ENCODE measurements around the gene MLEC.

MLEC gene

GRCh38 chr12:120696626-120697025 lies 9.7 kb downstream of the MLEC start:
- no peak for DNase-seq

GRCh38 chr12:120697344-120697743 lies 10.4 kb downstream of the MLEC start:
- no peak for DNase-seq

DNA sequence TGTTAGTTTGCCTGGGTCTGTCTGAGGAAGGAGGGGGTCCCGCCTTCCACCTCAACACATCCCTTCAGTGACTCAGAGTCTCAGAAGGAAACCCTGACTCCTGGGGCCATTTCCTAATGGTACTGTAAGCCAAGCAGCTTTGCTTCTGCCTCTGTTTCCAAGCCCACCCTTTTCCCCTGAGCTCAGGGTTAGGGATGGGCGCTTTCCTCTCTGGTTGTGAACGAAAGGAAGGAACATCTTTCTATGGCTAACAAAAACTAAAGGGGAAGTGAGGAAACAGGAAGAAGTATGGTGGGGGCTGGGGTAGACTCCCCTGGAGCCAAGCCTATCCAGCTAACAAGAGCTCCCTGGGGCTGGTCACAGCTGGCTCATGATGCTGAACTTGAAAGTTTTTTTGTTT lies 11.7 kb downstream of the MLEC start:
- no peak for DNase-seq

DNA sequence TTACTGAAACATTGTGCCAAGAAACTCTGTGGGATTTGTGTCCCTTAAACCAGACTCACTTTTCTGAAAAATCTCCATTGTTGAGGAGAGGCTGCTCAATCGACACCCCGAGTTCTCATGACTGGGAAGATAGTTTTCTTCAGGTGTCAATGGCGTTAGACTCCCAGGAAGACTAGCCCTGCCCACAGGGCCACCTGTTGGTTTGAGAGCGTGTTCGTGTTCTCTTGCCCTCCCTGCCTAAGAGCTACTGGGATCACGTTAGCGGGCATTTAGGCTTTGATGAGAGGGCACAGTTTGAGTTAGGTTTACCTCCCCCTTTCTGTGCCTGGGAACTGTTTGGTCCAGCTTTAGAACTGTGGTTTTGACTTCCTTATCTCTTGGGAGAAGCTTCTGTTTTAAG lies 12.6 kb downstream of the MLEC start:
- no peak for DNase-seq

DNA sequence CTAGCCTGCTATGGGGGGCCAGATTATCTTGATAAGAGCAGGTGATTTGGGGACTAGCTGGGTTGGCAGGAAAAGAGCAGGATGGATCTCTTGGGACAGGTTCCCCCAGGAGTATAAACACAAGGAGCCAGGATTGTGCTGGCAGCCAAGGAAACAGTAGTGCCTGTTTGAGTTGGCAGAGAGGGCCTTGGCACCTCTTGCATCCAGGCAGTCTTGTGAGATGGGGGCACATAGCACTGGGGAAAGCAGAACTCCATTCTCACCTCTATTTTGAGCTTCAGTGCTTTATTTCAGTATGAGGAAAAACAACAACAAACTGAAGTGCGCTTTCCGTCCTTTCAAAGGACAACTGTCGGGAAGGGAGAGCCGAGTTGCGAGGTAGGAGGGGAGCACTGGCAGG lies 13.9 kb downstream of the MLEC start:
- no peak for DNase-seq

GRCh38 chr12:120702637-120703036 lies 15.7 kb downstream of the MLEC start:
- no peak for DNase-seq

DNA sequence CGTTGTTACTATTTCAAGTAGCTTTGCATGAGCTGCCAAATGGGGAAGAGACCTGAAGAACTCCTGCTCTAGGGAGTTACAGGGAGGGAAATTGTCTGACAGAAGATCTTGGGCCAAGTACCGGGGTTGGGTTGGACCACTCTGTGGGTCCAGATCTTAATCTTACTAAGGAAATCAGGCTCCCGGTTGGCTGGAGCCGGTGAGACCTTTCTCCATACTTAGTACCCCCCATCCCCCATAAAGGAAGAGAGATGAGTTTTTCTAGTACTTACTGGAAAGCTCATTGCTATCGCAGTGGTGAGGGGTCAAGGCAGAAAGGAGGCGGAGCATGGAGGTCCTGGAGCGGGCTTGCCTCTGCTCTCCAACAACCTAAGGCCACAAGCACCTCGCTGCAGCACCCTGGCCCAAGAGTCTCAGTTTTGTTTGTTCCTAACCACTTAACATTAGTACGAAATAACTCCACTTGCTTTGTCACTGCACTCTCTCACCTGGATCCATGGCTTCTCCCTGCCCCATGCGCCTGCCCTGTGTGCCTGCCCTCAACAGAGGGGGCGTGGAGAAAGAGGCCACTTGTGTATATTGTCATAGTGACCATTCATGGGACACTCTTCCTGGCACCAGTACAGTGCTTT lies 16.5 kb downstream of the MLEC start:
- no peak for DNase-seq

GRCh38 chr12:120705618-120706017 lies 18.7 kb downstream of the MLEC start:
- no peak for DNase-seq

DNA sequence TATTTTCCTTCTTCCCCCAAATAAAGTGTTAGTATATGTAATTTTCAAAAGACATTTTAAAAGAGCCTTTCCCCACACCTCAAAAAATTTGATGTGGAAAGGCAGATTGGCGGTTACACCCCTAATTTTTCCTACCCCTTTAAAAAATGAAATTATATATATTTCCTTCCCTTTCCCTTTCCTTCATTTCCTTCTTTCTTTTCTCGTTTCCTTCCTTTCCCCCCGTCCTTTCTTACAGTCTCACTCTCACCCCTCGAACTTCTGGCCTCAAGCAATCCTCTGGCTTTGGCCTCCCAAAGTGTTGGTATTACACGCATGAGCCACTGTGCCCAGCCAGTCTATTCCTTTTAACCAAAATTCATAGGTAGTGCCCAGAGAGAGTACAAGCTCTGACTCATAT lies 19.1 kb downstream of the MLEC start:
- DNase-seq: no peak

- DNase-seq: no peak
Observed at GRCh38 chr12:120708651-120709050, 21.7 kb downstream of the MLEC start.

DNA sequence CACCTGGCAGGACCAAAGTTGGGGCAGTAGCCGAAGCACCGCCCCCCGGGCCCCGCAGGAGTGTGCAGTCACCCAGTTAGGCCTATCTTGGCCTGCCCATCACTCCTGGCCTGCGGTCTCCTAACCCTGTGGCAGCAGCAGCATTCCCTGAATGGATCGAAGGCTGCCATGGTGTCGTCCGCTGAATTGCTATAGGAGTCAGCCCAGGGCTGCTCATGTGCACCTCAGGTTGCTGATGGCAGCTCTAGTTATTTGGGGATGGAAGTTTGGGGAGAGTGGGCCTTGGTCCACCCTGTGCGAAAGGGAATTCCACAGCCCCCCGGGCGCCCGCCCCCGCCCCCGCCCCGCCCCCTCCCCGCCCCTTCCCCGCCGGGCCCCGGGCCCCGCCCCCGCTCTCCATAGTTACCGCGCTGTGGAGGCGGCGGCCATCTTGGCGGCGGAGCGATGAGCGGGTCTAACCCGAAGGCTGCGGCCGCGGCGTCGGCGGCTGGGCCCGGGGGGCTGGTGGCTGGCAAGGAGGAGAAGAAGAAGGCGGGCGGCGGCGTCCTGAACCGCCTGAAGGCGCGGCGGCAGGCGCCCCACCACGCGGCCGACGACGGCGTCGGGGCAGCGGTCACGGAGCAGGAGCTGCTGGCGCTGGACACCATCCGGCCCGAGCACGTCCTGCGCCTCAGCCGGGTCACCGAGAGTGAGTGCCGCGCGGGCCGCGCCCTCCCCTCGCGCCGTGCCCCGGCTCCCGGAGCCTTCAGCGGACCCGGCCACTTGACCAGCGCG lies 23.3 kb downstream of the MLEC start, which contains the start of gene UNC119B:
Gene UNC119B, plus strand, starts transcription at position 428 of the 774 bp plus-strand sequence. Its CDS starts 17 bp downstream, at position 445.
- peak; percentile 83 for DNase-seq

GRCh38 chr12:120710805-120711296 lies 23.9 kb downstream of the MLEC start:
- peak; percentile 41 for DNase-seq

DNA sequence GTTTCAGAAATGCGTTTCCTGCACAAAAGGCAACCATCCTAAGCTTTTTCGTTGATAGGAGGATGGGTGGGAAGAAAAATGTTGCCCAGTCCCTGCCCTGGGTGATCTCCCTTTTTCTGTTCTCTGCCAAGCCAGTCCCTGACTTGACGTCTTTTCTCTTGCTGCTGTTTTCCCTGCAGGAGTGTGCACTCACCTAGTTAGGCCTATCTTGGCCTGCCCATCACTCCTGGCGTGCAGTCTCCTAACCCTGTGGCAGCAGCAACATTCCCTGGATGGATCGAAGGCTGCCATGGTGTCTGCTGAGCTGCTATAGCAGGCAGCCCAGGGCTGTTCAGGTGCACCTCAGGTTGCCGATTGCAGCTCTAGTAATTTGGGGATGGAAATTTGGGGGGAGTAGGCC lies 24.5 kb downstream of the MLEC start:
- DNase-seq: no peak

DNA sequence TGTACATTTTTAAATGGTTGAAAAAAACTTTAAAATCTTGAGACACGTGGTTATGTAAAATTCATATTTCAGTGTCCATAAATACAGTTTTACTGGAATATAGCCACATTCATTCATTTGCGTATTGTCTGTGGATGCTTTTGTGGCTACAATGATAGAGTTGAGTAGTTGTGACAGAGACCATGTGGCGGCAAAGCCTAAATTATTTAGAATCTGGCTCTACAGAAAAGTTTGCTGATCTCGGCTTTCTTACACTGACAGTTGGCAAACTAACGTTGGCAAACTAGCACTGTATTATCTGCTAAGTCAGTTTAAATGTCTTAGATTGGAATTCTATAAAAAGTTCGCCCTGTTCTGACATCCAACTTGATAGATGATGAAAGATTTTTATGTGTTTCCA lies 25.7 kb downstream of the MLEC start:
- DNase-seq: no peak

DNA sequence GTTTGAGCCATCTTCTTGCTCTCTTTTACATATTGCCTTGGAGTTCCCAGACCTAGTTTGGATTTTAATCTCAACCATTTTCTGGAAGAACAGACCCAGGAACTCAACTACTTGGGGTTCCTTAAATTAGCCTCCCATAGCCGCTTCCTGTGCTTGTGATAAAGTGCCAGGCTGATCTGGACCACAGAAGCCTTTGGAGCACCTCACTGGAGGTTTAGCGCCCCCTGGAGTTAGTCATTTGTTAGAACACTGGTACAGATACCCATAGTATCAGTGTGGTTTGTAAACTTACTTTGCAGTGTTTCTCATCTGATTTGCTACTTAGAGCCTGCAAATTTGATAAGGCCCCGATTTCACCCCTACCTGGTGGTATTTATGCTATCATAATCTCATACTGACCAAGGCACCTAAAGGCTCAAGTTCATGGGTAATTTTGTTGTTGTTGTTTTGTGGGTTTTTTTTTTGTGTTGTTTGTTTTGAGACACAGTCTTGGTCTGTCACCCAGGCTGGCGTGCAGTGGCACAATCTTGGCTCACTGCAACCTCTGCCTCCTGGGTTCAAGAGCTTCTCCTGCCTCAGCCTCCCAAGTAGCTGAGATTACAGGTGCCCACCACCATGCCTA lies 27.0 kb downstream of the MLEC start:
- DNase-seq: peak; percentile 68

- no peak for DNase-seq
Observed at GRCh38 chr12:120718055-120718454, 31.1 kb downstream of the MLEC start.

DNA sequence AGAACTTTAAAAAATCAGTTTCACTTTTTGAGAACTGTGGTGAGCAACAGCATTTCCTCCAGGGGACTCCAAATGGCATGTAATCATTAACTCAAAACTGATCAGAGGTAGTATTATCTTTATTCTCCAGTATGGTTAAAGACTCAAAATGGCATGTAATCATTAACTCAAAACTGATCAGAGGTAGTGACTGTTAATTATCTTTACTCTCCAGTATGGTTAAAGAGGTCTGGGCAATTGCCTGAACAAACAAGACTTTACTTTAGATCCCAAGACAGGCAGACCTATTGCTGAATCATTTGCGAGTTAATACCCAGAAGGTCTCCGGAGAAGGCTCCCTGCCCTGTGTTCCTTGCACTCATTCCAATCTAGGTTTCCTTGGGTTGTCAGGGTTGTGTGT lies 32.1 kb downstream of the MLEC start:
- DNase-seq: no peak

- DNase-seq: no peak
Observed at GRCh38 chr12:120719496-120720233, 32.7 kb downstream of the MLEC start.

DNA sequence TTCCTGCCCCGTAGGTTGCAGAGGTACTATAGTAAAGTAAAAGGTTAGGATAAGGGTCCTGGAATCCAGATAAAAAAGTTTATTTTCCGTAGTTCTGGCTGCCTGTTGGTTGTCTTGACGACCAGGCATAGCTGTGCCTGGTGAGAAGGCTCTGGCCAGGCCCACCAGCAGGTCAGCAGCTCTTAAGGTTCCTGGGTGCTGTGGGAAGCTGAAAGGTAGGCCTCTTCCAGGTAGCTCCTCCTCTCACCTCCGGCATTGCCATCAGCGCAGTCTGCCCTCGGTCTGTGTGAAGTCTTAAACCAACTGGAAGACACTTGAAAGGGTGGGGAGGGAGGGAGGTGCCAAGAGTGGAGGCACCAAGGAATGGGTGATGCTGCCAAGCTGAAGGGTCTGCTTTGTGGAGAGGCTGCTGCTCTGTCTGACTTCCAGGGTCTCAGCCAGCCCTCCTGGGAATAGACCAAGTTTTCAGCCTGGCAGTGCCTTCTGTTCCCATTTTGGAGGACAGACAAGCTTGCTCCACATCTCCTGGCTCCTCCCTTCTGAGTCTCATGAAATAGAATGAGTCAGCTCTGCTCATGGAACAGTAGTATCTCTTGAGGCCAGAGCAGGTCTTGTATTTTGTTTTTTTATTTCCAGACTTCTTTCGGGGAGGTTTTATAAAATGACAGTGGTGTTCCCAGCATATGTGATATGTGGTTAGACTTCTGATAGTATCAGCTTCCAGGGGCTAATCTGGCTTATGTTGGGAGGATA lies 33.5 kb downstream of the MLEC start:
- DNase-seq: no peak

DNA sequence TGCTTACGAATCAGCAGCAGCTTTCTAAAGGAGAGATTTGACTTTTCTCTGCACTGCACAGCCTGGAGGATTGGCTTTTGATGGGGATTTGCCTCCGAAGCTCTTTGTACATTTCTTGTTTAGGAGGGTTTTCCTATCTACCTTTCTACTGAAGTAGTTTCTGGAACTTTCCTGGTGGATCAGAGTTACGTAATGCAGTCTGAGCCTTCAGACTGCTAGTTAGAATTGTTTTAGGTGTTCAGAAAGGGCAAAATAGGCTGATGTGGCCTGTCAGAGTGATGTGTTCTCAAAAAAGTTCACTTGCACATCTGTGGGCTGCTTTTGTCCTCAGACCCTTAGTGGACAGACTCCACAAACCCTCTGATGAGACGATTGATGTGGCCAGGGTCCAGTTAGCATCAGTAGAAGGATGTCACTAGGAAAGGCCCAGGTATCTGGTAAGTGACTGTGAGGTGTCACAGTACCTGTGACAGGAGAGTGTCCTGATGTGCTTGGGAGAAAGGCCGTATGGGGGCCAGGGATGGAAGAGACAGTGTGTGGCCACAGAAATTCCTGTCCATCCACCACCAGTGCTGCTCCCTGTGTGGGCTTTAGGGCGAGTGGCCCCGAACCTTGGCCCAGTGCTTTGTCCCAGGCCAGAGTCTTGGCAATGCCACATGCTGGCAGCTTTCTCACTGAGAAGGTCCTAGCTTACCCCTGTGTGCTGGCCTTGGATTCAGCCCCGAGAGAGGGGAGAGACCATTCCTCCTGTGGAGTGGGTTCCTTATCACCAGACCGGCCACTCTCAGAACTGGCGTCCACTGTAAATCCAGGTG lies 34.2 kb downstream of the MLEC start:
- no peak for DNase-seq

DNA sequence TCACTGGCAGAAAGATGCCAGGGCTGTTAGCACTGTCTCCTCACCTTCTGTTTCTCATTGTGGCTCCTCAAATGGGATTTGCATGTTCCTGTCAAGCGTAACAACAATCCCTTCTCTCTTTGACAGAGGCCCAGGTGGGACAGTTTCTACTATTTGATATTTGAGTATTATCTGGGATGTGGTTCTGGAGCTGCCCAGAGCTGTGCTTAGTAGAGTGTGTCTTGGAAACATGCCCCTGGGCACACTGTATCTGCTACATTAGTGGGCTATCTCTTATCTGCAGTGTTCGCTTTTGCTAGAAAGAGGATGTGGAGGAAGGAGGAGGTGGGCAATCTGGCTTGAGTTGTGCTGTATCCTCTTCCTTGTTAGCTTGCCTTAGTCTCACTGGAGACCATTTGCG lies 34.9 kb downstream of the MLEC start:
- DNase-seq: no peak

GRCh38 chr12:120722784-120723183 lies 35.8 kb downstream of the MLEC start:
- no peak for DNase-seq
